Panc1 (cell line): Measurements from ENCODE around the gene CCNL2.

Experiments used
- CTCF ChIP-seq: fragments of 450-650 bp; IDR thresholded peaks from 2 replicates; pipeline ENCODE4 v1.5.1; 2017; ENCODE audit warnings: mild to moderate bottlenecking
- POLR2AphosphoS5 ChIP-seq: IDR thresholded peaks from 2 replicates; pipeline ENCODE4 v1.6.1; 2012; ENCODE audit warnings: mild to moderate bottlenecking, low read depth, low read length, moderate library complexity
- REST ChIP-seq, 2 experiments: IDR thresholded peaks; 2 replicates each; pipeline ENCODE4 v1.6.1; 2011 to 2012; ENCODE audit warnings: low read depth in 2 of 2, control low read depth in 1 of 2, low read length in 1 of 2, mild to moderate bottlenecking in 1 of 2, moderate library complexity in 1 of 2; ENCODE audit not compliant: insufficient read depth in 1 of 2
- TCF7L2 ChIP-seq: IDR thresholded peaks from 2 replicates; pipeline ENCODE4 v1.6.1; 2011; ENCODE audit warnings: mild to moderate bottlenecking, low read depth, low read length, inconsistent platforms

- TF ChIP-seq CTCF = no peak
- no peak for TF ChIP-seq POLR2AphosphoS5
- no peak for TF ChIP-seq REST (IDR thresholded peaks at IDR 0.05; ENCODE audit: insufficient read depth in 1 of 2, low read depth in 2 of 2, low read length in 1 of 2)
- TF ChIP-seq TCF7L2 = no peak
These were observed 13.2 kb downstream of the CCNL2 start for GRCh38 chr1:1385931-1386330.
